Prostate gland (tissue), 2 donors: Measurements from ENCODE around the gene ZSWIM6. TPM values are rescaled to one million over a fixed set of nuclear protein-coding genes. Genes with fewer than 3 reads are reported as not detected.

Experiments
- DNase-seq: peaks from one replicate; pipeline ENCODE4 v3.0.0-alpha.2; 2019; ENCODE audit warnings: low spot score
- H3K27ac ChIP-seq, 2 donors: fragments of 200-600 bp; sonication (generic); 2 replicates each; pipeline ENCODE4 v1.5.1; 2017 to 2019
- H3K27me3 ChIP-seq: fragments of 200-600 bp; sonication (generic); replicated peaks from 2 replicates; pipeline ENCODE4 v1.5.1; 2019; ENCODE audit not compliant: insufficient read depth
- H3K36me3 ChIP-seq, 2 donors: fragments of 200-600 bp; sonication (generic); 1 replicate in 1 of 2; 2 replicates in 1 of 2; pipeline versions ENCODE4 v1.5.1 to v1.8.1; 2017 to 2019
- H3K4me1 ChIP-seq: fragments of 200-600 bp; sonication (generic); replicated peaks from 2 replicates; pipeline ENCODE4 v1.5.1; 2019
- H3K4me3 ChIP-seq, 2 donors: fragments of 200-600 bp; sonication (generic); 2 replicates each; pipeline ENCODE4 v1.5.1; 2017 to 2019
- H3K9me3 ChIP-seq: fragments of 200-600 bp; sonication (generic); 2 replicates; pipeline ENCODE4 v1.5.1; 2017
- CTCF ChIP-seq, 4 experiments: fragments of 200-600 bp in 2 of 4; fragments of 450-650 bp in 2 of 4; sonication (generic) in 2 of 4; IDR thresholded peaks; 1 replicate in 3 of 4; 2 replicates in 1 of 4; pipeline ENCODE4 v1.5.1; 2016 to 2019; ENCODE audit warnings: antibody characterized with exemption in 4 of 4, mild to moderate bottlenecking in 2 of 4, moderate library complexity in 2 of 4
- POLR2A ChIP-seq: fragments of 450-650 bp; IDR thresholded peaks from one replicate; pipeline ENCODE4 v1.6.1; 2016; ENCODE audit warnings: antibody characterized with exemption, mild to moderate bottlenecking
- POLR2AphosphoS5 ChIP-seq: sonication (generic); formaldehyde crosslinking; IDR thresholded peaks from one replicate; pipeline ENCODE4 v1.6.1; 2017; ENCODE audit warnings: antibody characterized with exemption
- whole genome bisulfite sequencing: methylation state at CpG from one replicate; pipeline ENCODE4 v1.1.5; 2018; 5-methylcytosine and 5-hydroxymethylcytosine counted together
- intact Hi-C: fragments of 100-400 bp; cut with DNase I; formaldehyde crosslinking; loops from one replicate; pipeline ENCODE4 v1.14.2; 2022
- total RNA-seq, 2 donors: library from RNA; depleted of rRNA; stranded (reverse); fragments of >200 nt; gene quantifications; one replicate each; pipeline ENCODE4 v1.1.0, GENCODE V29; 2016

Gene ZSWIM6
- total RNA-seq, 2 donors from 2014 or later, result 8.7 to 13.7 TPM

- Histone ChIP-seq H3K27ac (no peak overlapping the region), H3K4me3 (no peak overlapping the region), H3K9me3 (no peaks in the 10 kb centered on the region), H3K27me3 (no peaks in the 10 kb centered on the region), H3K36me3 (no peaks in the 10 kb centered on the region), H3K4me1 (peaks cover 6% of the 10 kb centered on the region)
- 92% methylated on average over 12 of the region's 12 CpGs for WGBS
- intact Hi-C loops, result no loop called here
- no peak for TF ChIP-seq CTCF (IDR thresholded peaks at IDR 0.05)
- TF ChIP-seq POLR2A, result no peak
- no peak for TF ChIP-seq POLR2AphosphoS5
- no peak for DNase-seq
Measured at GRCh38 chr5:61455179-61456006, 123.3 kb downstream of the ZSWIM6 start.

DNA sequence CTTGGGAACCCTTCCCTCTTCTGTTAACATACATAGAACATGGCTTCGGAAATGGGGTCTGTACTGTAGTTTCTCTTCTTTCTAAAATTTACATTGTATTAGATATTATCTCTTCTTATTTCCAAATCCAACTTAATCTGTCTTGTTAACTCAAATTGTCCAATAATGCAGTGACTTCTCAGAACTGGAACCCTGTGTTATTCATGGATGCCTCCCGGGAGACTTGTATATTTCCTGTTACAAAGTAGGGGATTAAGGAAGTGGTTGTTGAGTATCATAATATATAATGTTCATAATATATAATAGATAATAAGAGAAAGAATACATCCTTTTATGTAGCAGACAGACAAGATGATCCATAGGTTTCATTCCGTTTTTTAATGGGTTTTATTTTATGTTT, 128.4 kb downstream of the ZSWIM6 start:
- Histone ChIP-seq H3K4me3 (no peak overlapping the region), H3K27ac (no peak overlapping the region), H3K27me3 (no peaks in the 10 kb centered on the region), H3K4me1 (no peaks in the 10 kb centered on the region), H3K9me3 (no peaks in the 10 kb centered on the region), H3K36me3 (no peaks in the 10 kb centered on the region)
- WGBS, result 90% methylated on average over 3 of the region's 3 CpGs
- intact Hi-C loops, result no loop called here
- no peak for TF ChIP-seq POLR2AphosphoS5
- TF ChIP-seq POLR2A, result no peak
- TF ChIP-seq CTCF (IDR thresholded peaks at IDR 0.05), result no peak
- no peak for DNase-seq

- DNase-seq, result no peak
- TF ChIP-seq POLR2A, result no peak
- no peak for TF ChIP-seq CTCF (IDR thresholded peaks at IDR 0.05)
- TF ChIP-seq POLR2AphosphoS5, result no peak
Measured at GRCh38 chr5:61461417-61461816, 129.4 kb downstream of the ZSWIM6 start.

GRCh38 chr5:61461926-61462325, 129.9 kb downstream of the ZSWIM6 start:
- Histone ChIP-seq H3K27ac (no peak overlapping the region), H3K9me3 (no peaks in the 10 kb centered on the region), H3K4me1 (no peaks in the 10 kb centered on the region), H3K27me3 (no peaks in the 10 kb centered on the region), H3K4me3 (no peak overlapping the region), H3K36me3 (no peaks in the 10 kb centered on the region)
- no peak for DNase-seq
- TF ChIP-seq POLR2AphosphoS5 (no peak), POLR2A (no peak), CTCF (IDR thresholded peaks at IDR 0.05) (no peak)
- intact Hi-C loops, result no loop called here
- 23% methylated on average over 1 of the region's 1 CpG for WGBS

More at GRCh38 chr5:61461417-61461816, 129.4 kb downstream of the ZSWIM6 start:
- no peak overlapping the region for H3K4me3 ChIP-seq
- intact Hi-C loops, result no loop called here
- H3K36me3 ChIP-seq, result no peaks in the 10 kb centered on the region
- WGBS, result 100% methylated on average over 1 of the region's 1 CpG
- H3K27me3 ChIP-seq, result no peaks in the 10 kb centered on the region
- no peaks in the 10 kb centered on the region for H3K4me1 ChIP-seq
- H3K9me3 ChIP-seq, result no peaks in the 10 kb centered on the region
- H3K27ac ChIP-seq, result no peak overlapping the region

DNA sequence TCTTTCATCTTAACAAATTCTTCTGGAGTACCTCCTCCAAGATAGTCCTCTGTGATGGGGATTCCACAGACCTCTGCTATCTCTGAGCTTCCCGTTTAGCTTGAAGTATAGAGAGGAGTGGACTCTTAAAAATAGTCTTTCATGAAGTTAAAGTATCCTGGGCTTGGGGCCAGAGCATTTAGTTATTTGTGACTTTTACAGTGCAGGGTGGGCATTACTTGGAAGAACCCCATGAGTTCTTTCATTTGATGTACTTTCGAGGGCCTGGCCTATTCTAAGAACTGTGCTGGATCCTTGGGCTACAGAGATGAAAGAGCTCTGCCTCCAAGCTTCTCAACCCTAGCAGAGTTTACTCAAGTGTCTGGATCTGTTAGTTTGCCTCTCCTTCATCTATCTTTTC, 131.5 kb downstream of the ZSWIM6 start:
- WGBS, result 17% methylated on average over 2 of the region's 2 CpGs
- no peak for TF ChIP-seq CTCF (IDR thresholded peaks at IDR 0.05)
- no peak for TF ChIP-seq POLR2AphosphoS5
- no peak for TF ChIP-seq POLR2A
- Histone ChIP-seq H3K27ac (no peak overlapping the region), H3K4me3 (no peak overlapping the region), H3K36me3 (no peaks in the 10 kb centered on the region), H3K27me3 (no peaks in the 10 kb centered on the region), H3K9me3 (no peaks in the 10 kb centered on the region), H3K4me1 (no peaks in the 10 kb centered on the region)
- intact Hi-C loops, result no loop called here
- DNase-seq, result no peak
